IMR-90 (cell line): ENCODE results near the gene CHST10.

Source experiments
- CEBPB ChIP-seq: IDR thresholded peaks from 2 replicates; pipeline ENCODE4 v1.6.1; 2012; ENCODE audit warnings: low read depth, low read length, improper control_type of control experiment
- CTCF ChIP-seq: conservative IDR thresholded peaks from 2 replicates; pipeline ENCODE4 v1.5.1; 2012; ENCODE audit warnings: mild to moderate bottlenecking, low read depth, low read length, improper control_type of control experiment
- ELK1 ChIP-seq: fragments of 150-350 bp; IDR thresholded peaks from 2 replicates; pipeline ENCODE4 v1.6.1; 2016; ENCODE audit warnings: low read depth, mild to moderate bottlenecking, low read length, moderate library complexity, borderline replicate concordance
- FOS ChIP-seq: fragments of 150-350 bp; IDR thresholded peaks from 2 replicates; pipeline ENCODE4 v1.6.1; 2016; ENCODE audit warnings: low read depth, low read length
- MAFK ChIP-seq: IDR thresholded peaks from 2 replicates; pipeline ENCODE4 v1.6.1; 2012; ENCODE audit warnings: low read depth, low read length, improper control_type of control experiment
- MAZ ChIP-seq: IDR thresholded peaks from 2 replicates; pipeline ENCODE4 v1.6.1; 2012; ENCODE audit warnings: low read depth, mild to moderate bottlenecking, low read length, improper control_type of control experiment, moderate library complexity, borderline replicate concordance
- MXI1 ChIP-seq: IDR thresholded peaks from 2 replicates; pipeline ENCODE4 v1.6.1; 2012; ENCODE audit warnings: low read depth, mild to moderate bottlenecking, low read length, moderate library complexity, borderline replicate concordance
- NFE2L2 ChIP-seq: fragments of 150-350 bp; IDR thresholded peaks from 2 replicates; pipeline ENCODE4 v1.6.1; 2016; ENCODE audit warnings: low read depth, mild to moderate bottlenecking, low read length
- POLR2A ChIP-seq: IDR thresholded peaks from 2 replicates; pipeline ENCODE4 v1.6.1; 2012; ENCODE audit warnings: mild to moderate bottlenecking, low read depth, low read length
- RAD21 ChIP-seq: IDR thresholded peaks from 2 replicates; pipeline ENCODE4 v1.6.1; 2012; ENCODE audit warnings: low read length, improper control_type of control experiment
- RCOR1 ChIP-seq: IDR thresholded peaks from 2 replicates; pipeline ENCODE4 v1.6.1; 2012; ENCODE audit warnings: mild to moderate bottlenecking, low read length, improper control_type of control experiment; ENCODE audit not compliant: insufficient replicate concordance
- SMC3 ChIP-seq: fragments of 150-350 bp; IDR thresholded peaks from 2 replicates; pipeline ENCODE4 v1.6.1; 2016; ENCODE audit warnings: low read depth, mild to moderate bottlenecking, antibody characterized with exemption, low read length, moderate library complexity
- USF2 ChIP-seq: fragments of 150-350 bp; IDR thresholded peaks from 2 replicates; pipeline ENCODE4 v1.6.1; 2017; ENCODE audit warnings: mild to moderate bottlenecking, antibody characterized with exemption, low read length, low read depth

- TF ChIP-seq CTCF, result no peak
- TF ChIP-seq CEBPB, result no peak
- no peak for TF ChIP-seq POLR2A
- no peak for TF ChIP-seq RAD21
- no peak for TF ChIP-seq USF2
- TF ChIP-seq SMC3, result no peak
- no peak for TF ChIP-seq MAFK
- no peak for TF ChIP-seq MAZ
- no peak for TF ChIP-seq NFE2L2
- no peak for TF ChIP-seq ELK1
- no peak for TF ChIP-seq FOS
- TF ChIP-seq RCOR1, result no peak
- TF ChIP-seq MXI1, result no peak
Measured at GRCh38 chr2:100427111-100427510, 9.6 kb upstream of the CHST10 start.
